Myocyte (in vitro differentiated cells): ENCODE data around the gene SLC47A1. TPM values are rescaled to one million over a fixed set of nuclear protein-coding genes. Genes with fewer than 3 reads are reported as not detected.

Experiments
- DNase-seq: peaks from one replicate; pipeline ENCODE4 v3.0.0-alpha.2; 2012; ENCODE audit warnings: low read depth
- total RNA-seq: library from RNA; depleted of rRNA; stranded (reverse); fragments of >200 nt; gene quantifications from 2 replicates; pipeline ENCODE4 v1.2.3, GENCODE V29; 2014

SLC47A1 gene
- total RNA-seq, 1 donor from 2014 or later, result 0.24 TPM

DNA sequence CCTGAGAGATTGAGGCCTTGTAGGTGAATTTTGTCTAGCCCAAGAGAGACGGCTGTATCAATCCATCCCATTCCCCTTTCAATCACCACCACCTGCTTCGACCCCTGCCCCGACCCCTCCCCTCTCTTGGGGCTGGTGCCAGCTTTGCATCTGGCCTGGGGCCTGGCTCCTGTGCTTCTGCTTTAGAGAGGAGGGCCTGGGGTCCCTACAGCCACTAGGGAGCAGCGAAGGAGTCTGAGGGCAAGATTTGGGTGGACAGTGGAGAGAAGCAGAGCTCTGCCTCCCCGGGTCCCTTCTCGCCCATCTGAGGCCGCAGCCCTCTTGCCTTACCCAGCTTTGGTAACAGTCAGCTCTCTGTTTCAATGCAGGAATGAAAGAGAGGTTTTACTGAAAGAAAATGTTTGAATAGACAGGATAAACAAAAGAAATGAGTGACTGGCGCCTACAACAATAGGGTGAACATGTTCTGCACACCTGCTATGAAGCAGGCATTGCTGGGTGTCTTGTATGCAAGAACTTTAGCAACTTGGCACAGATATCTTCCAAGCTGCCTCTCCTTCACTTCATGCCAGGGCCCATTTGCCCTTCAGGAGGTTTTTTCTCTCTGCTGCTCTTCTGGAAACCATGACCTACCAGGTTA is 57.4 kb downstream of the SLC47A1 start:
- no peak for DNase-seq

DNA sequence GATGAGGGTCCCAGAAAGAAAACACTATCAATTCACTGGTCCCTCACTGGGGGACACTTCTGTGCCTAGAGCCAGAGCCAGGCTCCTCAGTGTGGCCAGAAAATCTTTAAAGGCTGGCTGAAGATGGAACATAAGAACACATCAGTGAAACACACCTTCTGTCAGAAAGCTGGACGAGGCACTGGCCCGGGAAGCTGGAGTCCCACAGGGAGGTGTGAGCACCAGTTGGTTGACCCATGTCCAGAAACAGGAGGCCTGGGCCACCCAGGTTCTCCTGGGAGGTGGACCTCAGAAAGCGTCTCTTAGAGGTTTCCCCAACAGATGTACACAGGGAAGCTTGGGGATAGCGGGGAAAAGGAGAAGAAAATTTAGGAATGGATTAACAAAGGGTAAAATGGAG is 58.7 kb downstream of the SLC47A1 start:
- no peak for DNase-seq

DNA sequence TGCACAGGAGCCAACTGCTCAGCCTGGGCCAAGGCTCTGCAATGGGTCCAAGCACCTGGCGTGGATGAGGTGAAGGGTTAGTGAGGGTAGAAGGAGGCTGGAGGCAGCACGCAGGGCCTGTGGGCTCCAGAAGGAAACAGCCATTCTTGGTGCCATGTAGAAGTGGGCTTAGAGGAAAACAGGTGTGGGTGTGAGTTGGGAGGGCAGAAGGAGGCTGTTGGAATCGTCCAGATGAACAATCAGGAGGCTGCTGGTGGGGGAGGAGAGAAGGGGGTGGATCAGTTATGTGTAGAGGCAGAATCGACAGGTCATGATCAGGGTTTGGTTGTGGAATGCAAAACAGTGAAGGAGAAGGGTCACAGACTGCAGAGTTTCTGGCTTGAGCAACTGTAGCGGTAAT is 63.2 kb downstream of the SLC47A1 start:
- no peak for DNase-seq

DNA sequence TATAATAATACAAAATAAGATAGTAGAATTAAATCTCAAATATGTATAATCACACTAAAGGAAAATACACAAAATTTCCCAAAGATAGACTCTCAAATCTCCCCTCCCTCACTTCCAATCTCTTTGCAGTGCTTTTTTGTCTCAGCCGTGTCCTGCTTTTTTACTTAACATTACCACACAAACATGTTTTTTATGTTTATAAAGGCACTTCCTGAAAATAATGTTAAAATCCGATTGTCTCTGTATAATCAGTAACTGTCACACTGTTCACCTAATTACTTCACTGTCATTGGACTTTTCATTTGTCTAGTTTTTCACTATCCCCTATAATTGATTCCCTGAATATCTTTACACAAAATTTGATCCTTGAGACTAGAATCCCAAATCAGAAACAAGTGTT is 76.7 kb downstream of the SLC47A1 start:
- DNase-seq, result no peak

DNA sequence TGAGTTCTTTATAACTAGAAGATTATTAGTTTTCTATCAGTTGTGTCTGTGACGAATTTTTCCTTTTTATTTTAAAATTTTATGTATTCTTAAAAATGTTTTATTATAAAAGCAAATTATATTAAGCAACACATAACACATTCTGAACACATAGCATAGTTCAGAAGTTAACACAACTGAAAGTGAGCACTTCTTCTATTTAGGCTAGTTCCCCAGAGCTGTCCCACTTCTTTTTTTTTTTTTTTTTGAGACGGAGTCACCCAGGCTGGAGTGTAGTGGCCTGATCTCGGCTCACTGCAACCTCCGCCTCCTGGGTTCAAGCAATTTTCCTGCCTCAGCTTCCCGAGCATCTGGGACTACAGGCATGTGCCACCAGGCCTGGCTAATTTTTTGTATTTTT is 77.2 kb downstream of the SLC47A1 start:
- DNase-seq, result no peak

DNA sequence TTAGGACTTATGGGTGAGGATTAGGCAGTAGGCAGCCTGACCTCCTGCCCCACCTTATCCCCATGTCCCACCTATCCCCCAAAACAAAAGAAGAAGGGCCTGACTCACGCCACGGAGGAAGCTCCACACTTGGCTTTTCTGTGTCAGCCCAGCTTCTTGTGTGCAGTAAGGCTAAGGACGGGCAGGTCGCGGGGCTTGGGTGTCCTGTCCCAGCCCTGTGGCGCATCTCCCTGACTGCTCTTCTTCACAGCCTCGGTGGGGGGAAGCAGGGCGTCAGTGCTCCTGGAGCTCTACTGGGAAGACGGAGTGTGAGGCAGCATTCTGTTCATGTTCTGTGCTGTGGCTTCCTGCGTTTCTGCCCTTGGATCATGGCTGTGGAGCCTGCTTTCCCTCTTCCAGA is 80.3 kb downstream of the SLC47A1 start:
- DNase-seq, result no peak

DNA sequence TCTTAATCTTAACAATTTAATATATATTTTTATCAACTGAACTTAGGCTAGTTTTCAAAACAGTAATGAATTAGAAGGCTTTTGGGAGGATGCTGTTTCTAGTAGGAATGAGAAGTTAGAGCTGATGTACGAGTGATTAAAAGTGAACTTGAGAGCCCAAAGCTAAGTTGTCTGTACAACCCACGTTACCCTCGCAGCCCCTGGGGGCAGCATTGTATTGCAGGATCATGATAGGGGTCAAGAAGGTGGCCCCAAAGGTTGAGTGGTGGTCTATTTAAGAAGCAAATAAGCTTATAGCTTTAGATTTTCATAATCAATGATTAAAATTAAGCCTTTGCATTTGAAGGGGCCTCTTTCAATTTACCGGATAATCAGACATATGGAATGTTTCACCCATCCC is 81.2 kb downstream of the SLC47A1 start:
- DNase-seq, result no peak

DNA sequence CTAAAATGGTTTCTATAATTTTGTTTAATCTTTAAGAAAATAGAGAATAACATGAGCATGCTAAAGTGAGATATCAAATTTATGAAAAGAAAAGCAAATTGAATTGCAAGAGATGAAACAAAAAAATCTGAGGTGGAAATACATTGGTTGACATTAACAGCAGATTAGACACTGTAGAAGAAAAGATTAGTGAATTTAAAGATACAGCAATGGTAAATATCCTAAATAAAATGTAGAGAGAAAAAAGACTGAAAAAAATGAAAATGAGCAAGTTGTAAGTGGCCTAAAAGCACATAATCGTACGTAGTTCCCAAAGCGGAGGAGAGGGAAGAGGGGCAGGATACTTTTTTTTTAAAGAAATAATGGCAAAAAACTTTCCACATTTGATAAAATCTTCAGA is 84.4 kb downstream of the SLC47A1 start:
- no peak for DNase-seq

DNA sequence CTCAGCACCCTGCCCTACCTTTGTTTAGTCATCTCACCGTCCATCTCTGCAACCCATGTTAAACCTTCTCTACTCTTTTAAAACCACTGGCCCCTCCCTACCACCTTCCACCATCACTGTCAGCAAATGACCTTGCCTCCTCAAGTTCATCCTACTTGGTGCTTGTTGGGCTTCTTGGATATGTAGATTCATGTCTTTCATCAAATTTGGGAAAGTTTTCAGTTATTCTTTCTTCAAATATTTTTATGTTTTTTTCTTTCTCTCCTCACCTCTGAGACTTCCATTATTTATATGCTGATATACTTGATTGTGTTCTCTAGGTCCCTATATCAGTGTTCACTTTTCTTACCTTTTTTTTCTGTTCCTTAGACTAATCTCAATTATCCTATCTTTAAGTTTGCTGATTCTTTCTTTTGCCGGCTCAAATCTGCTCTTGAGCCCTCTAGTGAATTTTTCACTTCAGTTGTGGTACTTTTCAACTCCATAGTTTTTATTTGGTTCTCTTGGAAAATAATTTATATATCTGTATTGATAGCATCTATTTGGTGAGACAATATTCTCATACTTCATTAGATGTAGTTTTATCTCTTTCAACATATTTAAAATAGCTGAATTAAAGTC is 86.2 kb downstream of the SLC47A1 start:
- DNase-seq, result no peak

DNA sequence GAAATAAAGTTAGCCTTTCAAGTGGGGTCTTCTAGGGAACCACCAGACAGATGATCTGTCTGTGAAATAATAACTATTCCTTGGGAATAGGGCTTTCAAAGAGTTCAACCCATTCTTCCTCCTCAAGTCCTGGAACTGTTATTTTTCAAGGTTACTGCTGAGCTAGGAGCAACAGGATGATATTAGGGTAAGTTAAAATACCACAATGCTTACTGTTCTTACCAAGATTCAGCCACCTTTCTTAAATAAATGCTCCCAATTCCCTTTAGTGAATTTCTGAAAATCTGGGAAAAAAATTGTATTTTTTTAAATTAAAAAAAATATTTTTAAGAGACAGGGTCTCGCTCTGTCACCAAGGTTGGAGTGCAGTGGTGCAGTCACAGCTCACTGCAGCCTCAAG is 88.0 kb downstream of the SLC47A1 start:
- no peak for DNase-seq

DNA sequence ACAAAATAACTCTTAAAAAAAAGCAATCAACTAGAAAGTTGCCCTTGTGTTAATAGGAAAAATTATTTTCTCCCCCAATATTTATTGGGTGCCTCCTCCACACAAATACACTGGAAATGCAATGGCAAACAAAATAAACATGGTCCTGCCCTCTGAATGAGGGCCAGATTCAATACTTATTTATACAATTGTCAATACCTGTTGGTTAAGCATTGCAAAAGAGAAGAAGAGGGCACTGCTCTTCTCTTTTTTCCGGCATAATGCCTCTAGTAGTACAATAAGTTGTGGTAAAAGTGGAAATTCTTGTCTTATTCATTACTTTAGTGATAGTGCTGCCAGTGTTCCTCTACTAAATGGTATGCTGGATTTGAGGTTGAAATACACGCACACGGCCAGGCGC is 92.4 kb downstream of the SLC47A1 start:
- no peak for DNase-seq

Other genes with a start within 250 kb of the SLC47A1 start
- gene B9D1, start 171.1 kb upstream of the SLC47A1 start, total RNA-seq, result 13.9 and 14.0 TPM in 2 replicates
- gene MAPK7, start 155.4 kb upstream of the SLC47A1 start, total RNA-seq, result 5.2 and 6.9 TPM in 2 replicates
- 8.9 and 15.7 TPM in 2 replicates for gene MFAP4, start 146.7 kb upstream of the SLC47A1 start, total RNA-seq
- 0.05 TPM in 1 of 2 replicates, not detected in the other for gene RNF112, start 122.6 kb upstream of the SLC47A1 start, total RNA-seq
- gene ALDH3A2, start 114.9 kb downstream of the SLC47A1 start, total RNA-seq, result 102 and 137 TPM in 2 replicates
- 3.8 and 5.6 TPM in 2 replicates for gene SLC47A2, start 182.7 kb downstream of the SLC47A1 start, total RNA-seq
- gene ALDH3A1, start 214.4 kb downstream of the SLC47A1 start, total RNA-seq, result 2.8 and 3.4 TPM in 2 replicates